Cardiac muscle cell (in vitro differentiated cells and primary cell): ENCODE results near the gene PRTG. TPM values are rescaled to one million over a fixed set of nuclear protein-coding genes. Genes with fewer than 3 reads are reported as not detected.

Experiments
- DNase-seq, 2 donors: peaks; one replicate each; pipeline versions ENCODE4 v3.0.0 to v3.0.0-alpha.2; 2010 to 2017; ENCODE audit warnings: low read depth in 1 of 2, low spot score in 1 of 2
- H3K27ac ChIP-seq: fragments of 200-600 bp; sonication (generic); 2 replicates; pipeline ENCODE4 v1.5.1; 2016
- H3K27me3 ChIP-seq: fragments of 200-600 bp; sonication (generic); 2 replicates; pipeline ENCODE4 v1.6.0; 2016; ENCODE audit warnings: control low read depth
- H3K36me3 ChIP-seq: fragments of 200-600 bp; sonication (generic); 2 replicates; pipeline ENCODE4 v1.5.1; 2016; ENCODE audit warnings: control low read depth
- H3K4me1 ChIP-seq: fragments of 200-600 bp; sonication (generic); 2 replicates; pipeline ENCODE4 v1.8.1; 2017; ENCODE audit warnings: low read depth, mild to moderate bottlenecking, mixed run types
- H3K4me3 ChIP-seq: fragments of 200-600 bp; sonication (generic); 2 replicates; pipeline ENCODE4 v1.5.1; 2016; ENCODE audit warnings: mild to moderate bottlenecking
- H3K9me3 ChIP-seq: fragments of 200-600 bp; sonication (generic); 2 replicates; pipeline ENCODE4 v1.5.1; 2017; ENCODE audit warnings: low read depth, mild to moderate bottlenecking, control low read depth
- polyA plus RNA-seq: library from polyadenylated mRNA; unstranded; fragments of >200 nt; fragmentation: Nextera tagmentation; extraction: Ambion mirVana; gene quantifications from 2 replicates; pipeline ENCODE4 v1.2.1, GENCODE V29; 2016
- total RNA-seq: library from RNA; depleted of rRNA; stranded (reverse); fragments of >200 nt; gene quantifications from 2 replicates; pipeline ENCODE4 v1.2.3, GENCODE V29; 2016
- TF ChIP-seq, protein P1 (sequence below): IDR thresholded peaks from 2 replicates; pipeline ENCODE4 v1.5.1; 2012; ENCODE audit warnings: low read depth, mild to moderate bottlenecking, low read length

The PRTG gene
- total and polyA plus RNA-seq, 2 experiments from 2014 or later = 16.1 to 93.8 TPM

DNA sequence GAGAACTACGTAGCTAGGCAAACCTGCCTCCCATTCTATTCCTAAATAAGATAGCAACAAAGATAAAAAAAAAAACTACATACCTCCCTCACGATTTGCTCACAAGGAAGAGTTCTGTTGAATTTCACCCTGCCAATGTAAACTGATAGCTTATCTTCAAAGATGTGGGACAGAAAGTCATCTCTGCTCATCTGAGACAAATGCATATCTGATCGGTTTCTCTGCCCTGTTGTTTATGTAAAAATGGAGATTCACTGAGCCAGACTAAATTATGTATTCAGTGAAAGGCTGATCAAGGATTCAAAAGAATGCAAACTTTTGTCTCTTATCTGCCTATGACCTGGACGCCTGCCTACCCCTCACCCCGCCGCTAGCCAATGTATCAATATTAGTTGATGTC is 166.0 kb downstream of the PRTG start:
- no peak overlapping the region for H3K27ac ChIP-seq
- H3K9me3 ChIP-seq = no peaks in the 10 kb centered on the region
- H3K4me1 ChIP-seq = no peaks in the 10 kb centered on the region
- H3K36me3 ChIP-seq = no peaks in the 10 kb centered on the region
- no peak for DNase-seq
- TF ChIP-seq, protein P1, sequence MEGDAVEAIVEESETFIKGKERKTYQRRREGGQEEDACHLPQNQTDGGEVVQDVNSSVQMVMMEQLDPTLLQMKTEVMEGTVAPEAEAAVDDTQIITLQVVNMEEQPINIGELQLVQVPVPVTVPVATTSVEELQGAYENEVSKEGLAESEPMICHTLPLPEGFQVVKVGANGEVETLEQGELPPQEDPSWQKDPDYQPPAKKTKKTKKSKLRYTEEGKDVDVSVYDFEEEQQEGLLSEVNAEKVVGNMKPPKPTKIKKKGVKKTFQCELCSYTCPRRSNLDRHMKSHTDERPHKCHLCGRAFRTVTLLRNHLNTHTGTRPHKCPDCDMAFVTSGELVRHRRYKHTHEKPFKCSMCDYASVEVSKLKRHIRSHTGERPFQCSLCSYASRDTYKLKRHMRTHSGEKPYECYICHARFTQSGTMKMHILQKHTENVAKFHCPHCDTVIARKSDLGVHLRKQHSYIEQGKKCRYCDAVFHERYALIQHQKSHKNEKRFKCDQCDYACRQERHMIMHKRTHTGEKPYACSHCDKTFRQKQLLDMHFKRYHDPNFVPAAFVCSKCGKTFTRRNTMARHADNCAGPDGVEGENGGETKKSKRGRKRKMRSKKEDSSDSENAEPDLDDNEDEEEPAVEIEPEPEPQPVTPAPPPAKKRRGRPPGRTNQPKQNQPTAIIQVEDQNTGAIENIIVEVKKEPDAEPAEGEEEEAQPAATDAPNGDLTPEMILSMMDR = no peak
- H3K4me3 ChIP-seq = no peak overlapping the region
- H3K27me3 ChIP-seq = no peaks in the 10 kb centered on the region

DNA sequence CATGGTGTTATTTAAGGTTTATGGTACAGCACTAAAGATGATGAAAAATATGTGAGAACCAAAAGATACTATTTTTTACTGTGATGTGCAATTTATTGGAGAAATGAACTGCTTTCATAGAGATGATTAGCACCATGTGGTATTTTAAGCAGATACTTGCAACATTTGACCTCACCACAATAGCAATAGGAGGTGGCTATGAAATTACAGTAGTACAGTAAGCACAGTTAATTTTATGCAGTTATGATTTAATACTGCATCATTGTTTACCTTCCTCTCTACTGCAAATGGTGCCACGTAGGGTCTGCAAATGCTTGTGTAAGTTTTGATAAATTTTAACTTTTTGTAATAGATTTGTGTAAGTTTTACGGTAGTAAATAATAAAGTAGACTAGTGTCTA is 168.9 kb downstream of the PRTG start:
- H3K4me1 ChIP-seq = no peaks in the 10 kb centered on the region
- no peaks in the 10 kb centered on the region for H3K36me3 ChIP-seq
- H3K9me3 ChIP-seq = no peaks in the 10 kb centered on the region
- no peaks in the 10 kb centered on the region for H3K27me3 ChIP-seq
- no peak for DNase-seq
- TF ChIP-seq, protein P1 = no peak
- no peak overlapping the region for H3K4me3 ChIP-seq
- H3K27ac ChIP-seq = no peak overlapping the region

DNA sequence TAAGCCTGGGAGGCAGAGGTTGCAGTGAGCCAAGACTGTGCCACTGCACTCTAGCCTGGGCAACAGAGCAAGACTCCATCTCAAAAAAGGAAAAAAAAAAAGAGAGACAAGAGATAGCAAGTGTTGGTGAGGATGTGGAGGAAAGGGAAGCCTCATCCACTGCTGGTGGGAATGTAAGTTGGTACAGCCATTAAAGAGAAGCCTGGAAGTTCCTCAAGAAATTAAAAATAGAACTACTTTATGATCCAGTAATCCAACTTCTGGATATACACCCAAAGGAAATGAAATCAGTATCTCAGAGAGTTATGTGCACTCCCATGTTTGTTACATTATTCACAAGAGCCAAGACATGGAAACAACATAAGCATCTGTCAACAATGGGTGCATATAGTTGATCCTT is 169.7 kb downstream of the PRTG start:
- TF ChIP-seq, protein P1 = no peak
- no peaks in the 10 kb centered on the region for H3K36me3 ChIP-seq
- H3K4me3 ChIP-seq = no peak overlapping the region
- H3K9me3 ChIP-seq = no peaks in the 10 kb centered on the region
- H3K27me3 ChIP-seq = no peaks in the 10 kb centered on the region
- no peak overlapping the region for H3K27ac ChIP-seq
- H3K4me1 ChIP-seq = no peaks in the 10 kb centered on the region
- no peak for DNase-seq

DNA sequence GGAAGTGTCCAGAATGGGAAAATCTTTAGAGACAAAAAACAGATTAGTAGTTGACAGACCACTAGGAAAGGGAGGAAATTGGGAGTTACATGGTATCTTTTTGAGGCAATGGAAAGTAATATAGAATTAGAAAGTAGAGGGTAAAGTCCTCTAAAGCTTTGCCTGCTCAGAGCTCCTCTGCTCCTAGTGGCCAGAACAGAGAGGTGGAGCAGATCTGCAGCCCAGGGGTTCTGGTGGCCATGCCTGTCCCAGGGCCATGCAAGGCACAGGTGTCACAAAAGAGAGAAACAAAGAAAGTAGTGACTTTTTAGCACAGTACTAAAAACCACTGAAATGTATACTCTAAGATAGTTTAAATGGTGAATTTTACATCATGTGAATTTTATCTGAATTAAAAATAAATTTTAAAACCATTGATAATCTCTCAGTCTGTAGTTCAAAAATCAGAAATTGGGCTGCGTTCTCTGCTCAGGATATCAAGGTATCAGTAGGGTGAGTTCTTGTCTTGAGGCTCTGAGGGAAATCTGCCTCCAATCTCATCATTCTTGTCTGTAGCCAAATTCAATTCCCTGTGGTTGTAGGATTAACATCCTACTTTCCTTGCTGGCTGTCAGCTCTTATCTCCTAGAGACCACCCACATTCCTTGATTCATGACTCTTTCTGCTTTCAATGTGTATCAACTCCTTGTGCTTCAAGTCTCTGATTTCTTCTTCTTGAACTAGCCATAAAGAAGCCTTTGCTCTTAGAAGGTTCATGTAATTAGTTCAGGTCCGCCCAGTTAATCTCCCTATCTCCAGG is 178.4 kb downstream of the PRTG start:
- Histone ChIP-seq H3K9me3 (no peaks in the 10 kb centered on the region), H3K27ac (no peak overlapping the region), H3K36me3 (no peaks in the 10 kb centered on the region), H3K4me3 (no peak overlapping the region), H3K4me1 (no peaks in the 10 kb centered on the region), H3K27me3 (no peaks in the 10 kb centered on the region)
- TF ChIP-seq, protein P1 = no peak
- DNase-seq = no peak

DNA sequence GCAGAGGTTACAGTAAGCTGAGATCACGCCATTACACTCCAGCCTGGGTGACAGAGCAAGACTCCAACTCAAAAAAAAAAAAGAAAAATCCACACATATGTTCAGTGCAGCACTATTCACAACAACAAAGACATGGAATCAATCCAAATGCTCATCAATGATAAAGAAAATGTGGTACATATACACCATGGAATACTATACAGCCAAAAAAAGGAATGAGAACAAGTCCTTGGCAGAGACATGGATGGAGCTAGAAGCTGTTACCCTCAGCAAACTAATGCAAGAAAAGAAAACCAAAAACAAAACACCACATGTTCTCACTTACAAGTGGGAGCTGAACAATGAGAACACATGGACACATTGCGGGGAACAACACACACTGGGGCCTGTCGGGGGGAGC is 180.4 kb downstream of the PRTG start:
- TF ChIP-seq, protein P1 = no peak

More for the DNA sequence above, 180.4 kb downstream of the PRTG start:
- H3K27me3 ChIP-seq = no peaks in the 10 kb centered on the region
- H3K27ac ChIP-seq = no peak overlapping the region
- H3K36me3 ChIP-seq = no peaks in the 10 kb centered on the region
- no peak for DNase-seq
- H3K9me3 ChIP-seq = no peaks in the 10 kb centered on the region
- H3K4me1 ChIP-seq = no peaks in the 10 kb centered on the region
- H3K4me3 ChIP-seq = no peak overlapping the region

Other genes with a start within 250 kb of the PRTG start
- gene DNAAF4, start 234.9 kb downstream of the PRTG start, total RNA-seq = 2.2 and 3.4 TPM in 2 replicates
- gene DNAAF4, start 234.9 kb downstream of the PRTG start, polyA plus RNA-seq = 2.7 and 6.6 TPM in 2 replicates
- 7.3 and 10.7 TPM in 2 replicates for gene PYGO1, start 154.8 kb downstream of the PRTG start, total RNA-seq
- 5.4 and 7.2 TPM in 2 replicates for gene PYGO1, start 154.8 kb downstream of the PRTG start, polyA plus RNA-seq